ENCODE data around the gene CAMSAP3.

CAMSAP3 gene

GRCh38 chr19:7611541-7612279, 16.0 kb downstream of the CAMSAP3 start:
- DNase-seq (ENCODE audit: low read depth in 2 of 2), result no peak
- H3K4me3 ChIP-seq (replicated peaks in 1 of 2; ENCODE audit: low read depth in 2 of 2, low read length in 2 of 2), result no peak overlapping the region

GRCh38 chr19:7612282-7613274, 16.9 kb downstream of the CAMSAP3 start:
- no peak for TF ChIP-seq CTCF (IDR thresholded peaks at IDR 0.05; ENCODE audit: low read depth, low read length)
- no peak overlapping the region for H3K4me3 ChIP-seq (replicated peaks in 1 of 2; ENCODE audit: low read depth in 2 of 2, low read length in 2 of 2)
- no peak for DNase-seq (ENCODE audit: low read depth in 2 of 2)

More at GRCh38 chr19:7611541-7612279, 16.0 kb downstream of the CAMSAP3 start:
- TF ChIP-seq CTCF (IDR thresholded peaks at IDR 0.05; ENCODE audit: low read depth, low read length), result no peak

GRCh38 chr19:7614859-7615741, 19.4 kb downstream of the CAMSAP3 start:
- TF ChIP-seq CTCF (IDR thresholded peaks at IDR 0.05; ENCODE audit: low read depth, low read length), result no peak
- DNase-seq (ENCODE audit: low read depth in 2 of 2), result no peak

GRCh38 chr19:7617172-7617571, 21.5 kb downstream of the CAMSAP3 start:
- DNase-seq (ENCODE audit: low read depth in 2 of 2), result no peak
- H3K4me3 ChIP-seq (replicated peaks in 1 of 2; ENCODE audit: low read depth in 2 of 2, low read length in 2 of 2), result no peak overlapping the region
- TF ChIP-seq CTCF (IDR thresholded peaks at IDR 0.05; ENCODE audit: low read depth, low read length), result no peak

More at GRCh38 chr19:7614859-7615741, 19.4 kb downstream of the CAMSAP3 start:
- no peak overlapping the region for H3K4me3 ChIP-seq (replicated peaks in 1 of 2; ENCODE audit: low read depth in 2 of 2, low read length in 2 of 2)

- no peak overlapping the region for H3K4me3 ChIP-seq (replicated peaks in 1 of 2; ENCODE audit: low read depth in 2 of 2, low read length in 2 of 2)
- no peak for TF ChIP-seq CTCF (IDR thresholded peaks at IDR 0.05; ENCODE audit: low read depth, low read length)
- no peak for DNase-seq (ENCODE audit: low read depth in 2 of 2)
These were observed 22.1 kb downstream of the CAMSAP3 start for GRCh38 chr19:7617735-7618134.

GRCh38 chr19:7618348-7618747, 22.7 kb downstream of the CAMSAP3 start:
- no peak overlapping the region for H3K4me3 ChIP-seq (replicated peaks in 1 of 2; ENCODE audit: low read depth in 2 of 2, low read length in 2 of 2)
- TF ChIP-seq CTCF (IDR thresholded peaks at IDR 0.05; ENCODE audit: low read depth, low read length), result no peak
- DNase-seq (ENCODE audit: low read depth in 2 of 2), result no peak

Data from cardiac fibroblast (primary cell).